OCI-LY7 (cell line): ENCODE results near the gene EXT2. TPM values are rescaled to one million over a fixed set of nuclear protein-coding genes. Genes with fewer than 3 reads are reported as not detected.

Source experiments
- BruUV-seq: library from RNA; stranded (reverse); fragments of 400-500 nt; replicated peaks from 2 replicates; lab custom pipeline; 2021; lab: Mats Ljungman, UMichigan
- CTCF ChIA-PET: fragments of 300-600 bp; sonication (Branson Sonifier 250); formaldehyde crosslinking; loops from one replicate; lab custom pipeline; 2022; ENCODE audit warnings: antibody characterized with exemption; ENCODE audit not compliant: unreplicated experiment; lab: Charles Lee
- POLR2A ChIA-PET: fragments of 300-600 bp; sonication (Branson Sonifier 250); formaldehyde crosslinking; loops from one replicate; lab custom pipeline; 2022; ENCODE audit warnings: antibody characterized with exemption; lab: Charles Lee
- DNase-seq: peaks from one replicate; pipeline ENCODE4 v3.0.0-alpha.2; 2015; ENCODE audit warnings: low spot score
- H2AFZ ChIP-seq: fragments of 200-600 bp; sonication (generic), shearing (Covaris generic); 2 replicates; pipeline ENCODE4 v1.6.1; 2014; ENCODE audit warnings: mild to moderate bottlenecking, antibody characterized with exemption, low read length, moderate library complexity
- H3K27ac ChIP-seq: fragments of 200-600 bp; sonication (generic); 2 replicates; pipeline ENCODE4 v1.5.1; 2014; ENCODE audit warnings: mixed run types, low read depth, mild to moderate bottlenecking, moderate library complexity, low read length, inconsistent platforms; ENCODE audit not compliant: poor library complexity, severe bottlenecking
- H3K36me3 ChIP-seq: fragments of 200-600 bp; sonication (generic); 2 replicates; pipeline ENCODE4 v1.6.1; 2014; ENCODE audit warnings: mild to moderate bottlenecking, antibody characterized with exemption, low read length, moderate library complexity, mixed read lengths; ENCODE audit not compliant: insufficient read depth
- H3K4me1 ChIP-seq: fragments of 200-600 bp; sonication (generic); 2 replicates; pipeline ENCODE4 v1.5.1; 2014; ENCODE audit warnings: mild to moderate bottlenecking, low read length; ENCODE audit not compliant: insufficient read depth, poor library complexity, severe bottlenecking
- H3K4me2 ChIP-seq: fragments of 200-600 bp; sonication (generic); 2 replicates; pipeline ENCODE4 v1.6.1; 2014; ENCODE audit warnings: mild to moderate bottlenecking, low read length
- H3K4me3 ChIP-seq: fragments of 200-600 bp; sonication (generic); 2 replicates; pipeline ENCODE4 v1.5.1; 2014; ENCODE audit warnings: mild to moderate bottlenecking, low read depth, low read length; ENCODE audit not compliant: poor library complexity, severe bottlenecking
- H3K79me2 ChIP-seq: fragments of 200-600 bp; sonication (generic); 2 replicates; pipeline ENCODE4 v1.6.1; 2016; ENCODE audit warnings: low read depth, mild to moderate bottlenecking, low read length, moderate library complexity, mixed read lengths; ENCODE audit not compliant: insufficient read depth
- H3K9me2 ChIP-seq: fragments of 200-600 bp; sonication (generic); 2 replicates; pipeline ENCODE4 v1.6.1; 2016; ENCODE audit warnings: mild to moderate bottlenecking, low read length, mixed read lengths; ENCODE audit not compliant: insufficient read depth
- H3K9me3 ChIP-seq: fragments of 200-600 bp; sonication (generic); 2 replicates; pipeline ENCODE4 v1.6.1; 2014; ENCODE audit warnings: mild to moderate bottlenecking, mixed run types, low read length, mixed read lengths
- H4K20me1 ChIP-seq: fragments of 200-600 bp; sonication (generic); 2 replicates; pipeline ENCODE4 v1.6.1; 2014; ENCODE audit warnings: mild to moderate bottlenecking, antibody characterized with exemption, low read length, moderate library complexity, mixed read lengths; ENCODE audit not compliant: insufficient read depth
- CTCF ChIP-seq: fragments of 200-600 bp; sonication (generic); conservative IDR thresholded peaks from 2 replicates; pipeline ENCODE4 v1.5.1; 2014; ENCODE audit warnings: mild to moderate bottlenecking, antibody characterized with exemption, low read length, moderate library complexity, mixed read lengths
- EZH2phosphoT487 ChIP-seq: fragments of 200-600 bp; sonication (generic); IDR thresholded peaks from 2 replicates; pipeline ENCODE4 v1.6.1; 2018; ENCODE audit warnings: low read depth, borderline replicate concordance, mild to moderate bottlenecking, mixed run types, antibody characterized with exemption, low read length, moderate library complexity, mixed read lengths
- intact Hi-C: fragments of 100-400 bp; cut with micrococcal nuclease; formaldehyde crosslinking; loops from one replicate; pipeline ENCODE4 v1.10.0; 2022; ENCODE audit not compliant: unreplicated experiment
- total RNA-seq, 2 experiments: library from RNA; depleted of rRNA in 1 of 2; stranded (reverse); fragments of >200 nt in 1 of 2; shearing (Covaris generic) in 1 of 2; gene quantifications; 2 replicates each; pipeline ENCODE4 v1.2.3, GENCODE V29; 2014 to 2022

EXT2 gene
- total RNA-seq, 2 experiments from 2014 or later, result 22.3 to 31.8 TPM

- POLR2A ChIA-PET, result no interaction called here
- Histone ChIP-seq H3K4me1 (no peaks in the 10 kb centered on the region), H3K4me3 (no peak overlapping the region), H2AFZ (no peak overlapping the region), H3K9me3 (no peaks in the 10 kb centered on the region), H3K79me2 (no peaks in the 10 kb centered on the region), H3K9me2 (no peaks in the 10 kb centered on the region), H3K36me3 (no peaks in the 10 kb centered on the region), H3K4me2 (no peak overlapping the region), H4K20me1 (no peaks in the 10 kb centered on the region), H3K27ac (no peak overlapping the region)
- no peak for TF ChIP-seq EZH2phosphoT487
- no peak for TF ChIP-seq CTCF
- CTCF ChIA-PET, result no interaction called here
- DNase-seq, result no peak
- BruUV-seq, result no TSS peak
- intact Hi-C loops, result no loop called here
These were observed 48.8 kb downstream of the EXT2 start for GRCh38 chr11:44143987-44144909.

GRCh38 chr11:44145011-44145775 is 49.7 kb downstream of the EXT2 start:
- Histone ChIP-seq H4K20me1 (no peaks in the 10 kb centered on the region), H3K4me3 (no peak overlapping the region), H3K36me3 (no peaks in the 10 kb centered on the region), H3K9me3 (no peaks in the 10 kb centered on the region), H3K4me2 (no peak overlapping the region), H2AFZ (no peak overlapping the region), H3K27ac (no peak overlapping the region), H3K9me2 (no peaks in the 10 kb centered on the region), H3K4me1 (no peaks in the 10 kb centered on the region), H3K79me2 (no peaks in the 10 kb centered on the region)
- CTCF ChIA-PET, result no interaction called here
- POLR2A ChIA-PET, result interaction anchor here (0.5 to 1.4 kb wide), 4 partner anchors 24 to 407 kb away, joined by 3 to 5 read pairs (median 4); no protein-coding TSS in a partner anchor
- no TSS peak for BruUV-seq
- intact Hi-C loops, result no loop called here
- TF ChIP-seq EZH2phosphoT487 (no peak), CTCF (no peak)
- DNase-seq, result no peak
